HepG2 (cell line): Measurements from ENCODE around the gene PDZD2. TPM values are rescaled to one million over a fixed set of nuclear protein-coding genes. Genes with fewer than 3 reads are reported as not detected.
A peak's percentile ranks its signal among the peaks of the same experiment; 100 is the strongest.

ENCODE experiments used
- ATAC-seq: fragments of 200-7000 bp; cut with Tn5 transposase; 3 replicates; pipeline ENCODE4 v1.9.1; 2020; ENCODE audit warnings: mild to moderate bottlenecking, moderate library complexity
- BruUV-seq: library from RNA; stranded (reverse); fragments of 400-500 nt; replicated peaks from 2 replicates; lab custom pipeline; 2021; lab: Mats Ljungman, UMichigan
- CTCF ChIA-PET: fragments of 300-600 bp; formaldehyde crosslinking; extraction: SDS; loops from one replicate; lab custom pipeline; 2021; ENCODE audit warnings: low total read pairs, inconsistent platforms, low intra/inter-chr PET ratio; lab: Yijun Ruan, JAX
- POLR2A ChIA-PET: fragments of 350-600 bp; sonication (Branson Sonifier 250); formaldehyde crosslinking; loops from one replicate; lab custom pipeline; 2020; ENCODE audit warnings: antibody characterized with exemption, inconsistent platforms; lab: Yijun Ruan, JAX
- DNase-seq: peaks from one replicate; pipeline ENCODE4 v3.0.0-alpha.2; 2015; ENCODE audit warnings: low spot score
- FAIRE-seq: peaks from 3 replicates; lab custom pipeline; 2011; peaks lifted over from hg19 to GRCh38; lab: Jason Lieb, UNC
- H2AFZ ChIP-seq: one replicate; pipeline ENCODE4 v1.6.1; 2011; ENCODE audit warnings: low read length, inconsistent platforms
- H3K27ac ChIP-seq: fragments of 300-600 bp; 3 replicates; pipeline ENCODE4 v1.8.0; 2011; ENCODE audit warnings: mixed run types, mild to moderate bottlenecking, mixed read lengths, low read length, inconsistent platforms; ENCODE audit not compliant: insufficient read depth; ENCODE audit errors: extremely low read length
- H3K27me3 ChIP-seq, 2 experiments: fragments of 200-600 bp in 1 of 2; 2 replicates in 1 of 2; 3 replicates in 1 of 2; pipeline versions ENCODE4 v1.6.0 to v1.8.0; 2011; ENCODE audit warnings: low read length in 2 of 2, mild to moderate bottlenecking in 2 of 2, moderate library complexity in 2 of 2, inconsistent platforms in 1 of 2; ENCODE audit not compliant: insufficient read depth in 2 of 2, control insufficient read depth in 1 of 2
- H3K36me3 ChIP-seq, 2 experiments: fragments of 200-600 bp in 1 of 2; replicated peaks in 1 of 2; 2 replicates in 1 of 2; 3 replicates in 1 of 2; pipeline versions ENCODE4 v1.5.1 to v1.8.0; 2011; ENCODE audit warnings: low read length in 2 of 2, inconsistent platforms in 1 of 2; ENCODE audit not compliant: insufficient read depth in 2 of 2, control insufficient read depth in 1 of 2
- H3K4me1 ChIP-seq: 2 replicates; pipeline ENCODE4 v1.5.1; 2012; ENCODE audit warnings: low read length, inconsistent platforms; ENCODE audit not compliant: insufficient read depth
- H3K4me2 ChIP-seq: 2 replicates; pipeline ENCODE4 v1.6.0; 2011; ENCODE audit warnings: low read depth, low read length, inconsistent platforms
- H3K4me3 ChIP-seq, 3 experiments: fragments of 200-600 bp in 1 of 3; sonication (generic), shearing (Covaris generic) in 1 of 3; replicated peaks in 1 of 3; 2 replicates each; pipeline ENCODE4 v1.5.1; 2011 to 2016; ENCODE audit warnings: low read length in 3 of 3, inconsistent platforms in 2 of 3, low read depth in 2 of 3, mild to moderate bottlenecking in 2 of 3, control low read depth in 1 of 3, mixed read lengths in 1 of 3; ENCODE audit not compliant: insufficient read depth in 1 of 3
- H3K79me2 ChIP-seq: one replicate; pipeline ENCODE4 v1.6.1; 2011; ENCODE audit warnings: low read length, inconsistent platforms; ENCODE audit not compliant: insufficient read depth
- H3K9ac ChIP-seq: 2 replicates; pipeline ENCODE4 v1.6.0; 2011; ENCODE audit warnings: mild to moderate bottlenecking, low read depth, low read length, inconsistent platforms; ENCODE audit not compliant: insufficient read depth
- H3K9me3 ChIP-seq: 2 replicates; pipeline ENCODE4 v1.5.1; 2012; ENCODE audit warnings: mild to moderate bottlenecking, low read length
- H4K20me1 ChIP-seq: 2 replicates; pipeline ENCODE4 v1.6.0; 2011; ENCODE audit warnings: inconsistent platforms, mild to moderate bottlenecking, low read length, moderate library complexity; ENCODE audit not compliant: insufficient read depth
- FUBP1 ChIP-seq: sonication (generic); formaldehyde crosslinking; IDR thresholded peaks from 2 replicates; pipeline ENCODE4 v1.5.1; 2020; ENCODE audit warnings: missing genetic modification reagents, mild to moderate bottlenecking, borderline replicate concordance
- JUND ChIP-seq: sonication (generic); formaldehyde crosslinking; IDR thresholded peaks from 2 replicates; pipeline ENCODE4 v1.8.0; 2022; ENCODE audit warnings: mild to moderate bottlenecking, missing genetic modification reagents
- MAFK ChIP-seq, 2 experiments: IDR thresholded peaks in 1 of 2; conservative IDR thresholded peaks in 1 of 2; 2 replicates each; pipeline ENCODE4 v1.6.1; 2011; ENCODE audit warnings: improper control_type of control experiment in 2 of 2, low read length in 2 of 2
- RARA ChIP-seq: IDR thresholded peaks from 2 replicates; pipeline ENCODE4 v1.6.1; 2016; ENCODE audit warnings: missing genetic modification reagents, missing compliant biosample characterization
- REPIN1 ChIP-seq: sonication (generic); formaldehyde crosslinking; IDR thresholded peaks from 2 replicates; pipeline ENCODE4 v1.8.0; 2022; ENCODE audit warnings: missing genetic modification reagents, low read depth, mild to moderate bottlenecking, borderline replicate concordance
- TFDP2 ChIP-seq: sonication (generic); formaldehyde crosslinking; IDR thresholded peaks from 2 replicates; pipeline ENCODE4 v1.4.0; 2020; ENCODE audit warnings: missing genetic modification reagents
- ZNF121 ChIP-seq: sonication (generic); formaldehyde crosslinking; IDR thresholded peaks from 2 replicates; pipeline ENCODE4 v1.5.0; 2020; ENCODE audit warnings: mild to moderate bottlenecking, missing genetic modification reagents
- ZNF510 ChIP-seq: sonication (generic); formaldehyde crosslinking; IDR thresholded peaks from 2 replicates; pipeline ENCODE4 v1.4.0; 2020; ENCODE audit warnings: low read depth, mild to moderate bottlenecking, missing genetic modification reagents
- WGBS: methylation state at CpG from one replicate; pipeline ENCODE4 v1.1.6; 2017; ENCODE audit warnings: low lambda C conversion rate; 5-methylcytosine and 5-hydroxymethylcytosine counted together
- in situ Hi-C: cut with HindIII; loops from 2 replicates; pipeline ENCODE4 v1.10.0; 2017; ENCODE audit warnings: low pct_unique_long_range_greater_than_20kb; ENCODE audit not compliant: extremely low pct_ligation_motif_present
- intact Hi-C: fragments of 100-400 bp; cut with micrococcal nuclease; formaldehyde crosslinking; loops from one replicate; pipeline ENCODE4 v1.10.0; 2022; ENCODE audit not compliant: unreplicated experiment
- polyA plus RNA-seq, 8 experiments: library from polyadenylated mRNA; depleted of rRNA in 3 of 8; stranded (reverse) in 7 of 8; unstranded in 1 of 8; fragments of >200 nt; fragmentation: Illumina TruSeq in 4 of 8; extraction: Trizol in 4 of 8; gene quantifications; 2 replicates each; pipeline versions ENCODE4 v1.2.1 to v1.2.3, GENCODE V29; 2011 to 2016; ENCODE audit warnings: low read depth in 4 of 8, missing spikeins in 1 of 8, mixed read lengths in 1 of 8; ENCODE audit not compliant: insufficient read depth in 1 of 8
- total RNA-seq, 5 experiments: library from RNA; depleted of rRNA; stranded (reverse); fragments of >200 nt; fragmentation: Illumina TruSeq; extraction: Trizol; gene quantifications; 2 replicates each; pipeline ENCODE4 v1.2.3, GENCODE V29; 2016; ENCODE audit warnings: low read depth in 1 of 5

The PDZD2 gene
- total and polyA plus RNA-seq, 2 of the 13 experiments (the other 11 are each of a cell fraction or from before 2014, with no cell fraction given), result 0.04 TPM; not detected in 1

- no peaks in the 10 kb centered on the region for H4K20me1 ChIP-seq
- no peaks in the 10 kb centered on the region for H3K36me3 ChIP-seq
- in situ Hi-C loops (no loop called here), intact Hi-C loops (no loop called here)
- H3K79me2 ChIP-seq, result no peaks in the 10 kb centered on the region
- peaks cover 0 to 35% of the 10 kb centered on the region in 2 experiments; a peak in 2 of 5 replicates for H3K27me3 ChIP-seq
- POLR2A ChIA-PET, result no interaction called here
- CTCF ChIA-PET, result no interaction called here
- FAIRE-seq, result no peak
- H3K4me2 ChIP-seq, result no peak overlapping the region
- no peaks in the 10 kb centered on the region for H3K9me3 ChIP-seq
- TF ChIP-seq ZNF121 (CRISPR knock-in tag) (no peak), FUBP1 (CRISPR knock-in tag) (no peak), TFDP2 (CRISPR knock-in tag) (no peak), JUND (CRISPR knock-in tag) (no peak), RARA (CRISPR knock-in tag) (no peak), MAFK (conservative IDR thresholded peaks at IDR 0.05 in 1 of 2, IDR thresholded peaks at IDR 0.05 in 1 of 2; ENCODE audit: low read length in 2 of 2) (0 out of 4 replicates have a peak, but pooled peaks of 1 of the 2 experiments have one; percentile 27), ZNF510 (CRISPR knock-in tag) (no peak), REPIN1 (CRISPR knock-in tag) (no peak)
- TF ChIP-seq, all 625 proteins: peak for 1
- DNase-seq (no peak), ATAC-seq (no peak)
- Histone ChIP-seq H3K4me3 (no peak overlapping the region), H3K27ac (no peak overlapping the region), H3K9ac (no peak overlapping the region), H3K4me1 (peaks cover 7% of the 10 kb centered on the region; the same call in 1 of the 2 replicates), H2AFZ (no peak overlapping the region)
- no TSS peak for BruUV-seq
- 16% methylated on average over 8 of the region's 8 CpGs for WGBS
These were observed 384.9 kb downstream of the PDZD2 start for GRCh38 chr5:32023816-32024215.
